Measurements from ENCODE around the gene ZKSCAN5. TPM values are rescaled to one million over a fixed set of nuclear protein-coding genes. Genes with fewer than 3 reads are reported as not detected.

The ZKSCAN5 gene
- total RNA-seq, 2 donors from 2014 or later: 5.1 to 10.2 TPM

DNA sequence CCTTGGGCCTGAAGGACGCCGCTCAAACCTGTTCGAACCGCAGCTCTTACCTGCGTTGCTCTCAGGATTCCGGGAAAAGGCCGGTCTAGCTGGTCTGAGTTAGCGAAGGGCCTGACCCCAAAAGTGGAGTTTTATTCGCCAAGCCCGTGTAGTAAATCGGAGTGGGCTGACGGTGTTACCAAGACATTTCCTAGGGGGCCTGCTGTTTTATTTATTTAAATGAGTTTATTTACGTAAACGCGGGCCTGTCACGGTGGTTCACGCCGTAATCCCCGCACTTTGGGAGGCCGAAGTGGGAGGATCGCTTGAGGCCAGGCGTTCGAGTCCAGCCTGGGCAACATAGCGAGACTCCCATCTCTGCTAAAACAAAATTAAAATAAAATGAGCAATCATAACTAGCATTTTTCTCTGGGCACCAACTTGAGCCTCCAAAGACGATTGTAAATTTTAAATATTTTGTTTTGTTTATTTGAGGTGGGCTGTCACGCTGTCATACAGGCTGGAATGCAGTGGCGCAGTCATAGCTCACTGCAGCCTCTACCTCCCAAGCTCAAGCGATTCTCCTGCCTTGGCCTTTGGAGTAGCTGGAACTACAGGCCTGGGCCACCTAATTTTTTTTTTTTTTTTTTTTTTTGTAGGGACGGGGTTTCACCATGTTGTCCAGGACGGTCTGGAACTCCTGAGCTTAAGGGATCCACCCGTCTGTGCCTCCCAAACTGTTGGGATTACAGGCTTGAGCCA is 54.9 kb downstream of the ZKSCAN5 start:
- H3K4me1 ChIP-seq (ENCODE audit: control insufficient read depth in 1 of 2, low read depth in 2 of 2): peaks cover 11 to 34% of the 10 kb centered on the region in 2 donors
- peak overlapping the region; percentile 87 for H3K4me3 ChIP-seq
- H3K9me3 ChIP-seq: no peaks in the 10 kb centered on the region
- peak overlapping the region; percentile 95 to 99 for H3K27ac ChIP-seq
- no peak for DNase-seq (ENCODE audit: low spot score)
- H3K36me3 ChIP-seq: peaks cover 37% of the 10 kb centered on the region
- TF ChIP-seq, protein P1, sequence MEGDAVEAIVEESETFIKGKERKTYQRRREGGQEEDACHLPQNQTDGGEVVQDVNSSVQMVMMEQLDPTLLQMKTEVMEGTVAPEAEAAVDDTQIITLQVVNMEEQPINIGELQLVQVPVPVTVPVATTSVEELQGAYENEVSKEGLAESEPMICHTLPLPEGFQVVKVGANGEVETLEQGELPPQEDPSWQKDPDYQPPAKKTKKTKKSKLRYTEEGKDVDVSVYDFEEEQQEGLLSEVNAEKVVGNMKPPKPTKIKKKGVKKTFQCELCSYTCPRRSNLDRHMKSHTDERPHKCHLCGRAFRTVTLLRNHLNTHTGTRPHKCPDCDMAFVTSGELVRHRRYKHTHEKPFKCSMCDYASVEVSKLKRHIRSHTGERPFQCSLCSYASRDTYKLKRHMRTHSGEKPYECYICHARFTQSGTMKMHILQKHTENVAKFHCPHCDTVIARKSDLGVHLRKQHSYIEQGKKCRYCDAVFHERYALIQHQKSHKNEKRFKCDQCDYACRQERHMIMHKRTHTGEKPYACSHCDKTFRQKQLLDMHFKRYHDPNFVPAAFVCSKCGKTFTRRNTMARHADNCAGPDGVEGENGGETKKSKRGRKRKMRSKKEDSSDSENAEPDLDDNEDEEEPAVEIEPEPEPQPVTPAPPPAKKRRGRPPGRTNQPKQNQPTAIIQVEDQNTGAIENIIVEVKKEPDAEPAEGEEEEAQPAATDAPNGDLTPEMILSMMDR (IDR thresholded peaks at IDR 0.05): no peak
- H3K27me3 ChIP-seq (replicated peaks; ENCODE audit: insufficient read depth): no peaks in the 10 kb centered on the region
- ATAC-seq (ENCODE audit: insufficient number of reproducible peaks, low FRiP score, low read depth): no peak

DNA sequence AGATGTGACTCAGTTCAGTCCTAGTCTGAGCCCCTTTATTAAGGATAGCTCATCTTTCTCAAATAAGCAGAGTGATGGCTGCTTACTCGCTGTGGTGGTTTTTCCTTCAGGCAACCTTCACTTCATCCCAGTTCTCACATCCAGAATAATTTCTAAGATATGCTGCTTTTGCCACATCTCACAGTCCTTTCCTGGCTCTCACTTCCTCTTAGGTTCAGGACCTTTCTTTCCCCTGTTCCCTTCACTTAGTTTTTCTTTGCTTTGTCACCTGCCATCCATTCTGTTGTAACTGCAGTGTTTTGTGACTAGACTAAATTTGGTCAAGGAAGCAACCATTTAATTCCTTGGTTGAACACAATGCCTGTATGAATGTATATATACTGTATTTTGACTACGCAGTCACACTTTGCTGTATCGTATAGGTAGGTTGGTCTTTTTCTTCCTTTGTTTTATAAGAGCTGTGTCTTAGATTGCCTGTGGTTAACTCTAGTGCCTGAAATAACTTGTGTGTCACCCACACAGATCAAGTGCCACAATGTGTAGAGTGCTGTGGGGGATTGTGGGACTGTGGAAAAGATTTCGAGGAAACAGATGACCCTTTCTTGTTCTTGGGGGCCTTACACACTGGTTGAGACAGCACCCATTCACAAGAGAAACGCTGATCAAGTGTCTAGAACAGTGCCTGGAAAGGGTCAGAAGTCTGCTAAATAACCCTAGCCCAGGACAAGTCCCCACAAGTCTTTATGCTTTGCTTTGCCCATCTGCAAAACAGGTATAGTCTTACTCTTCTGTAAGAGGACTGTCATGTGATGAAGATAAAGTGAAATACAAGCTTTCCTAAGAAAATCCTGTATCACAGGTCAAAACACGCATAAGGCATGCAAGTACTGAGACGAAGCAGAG is 56.6 kb downstream of the ZKSCAN5 start:
- no peak for DNase-seq (ENCODE audit: low spot score)
- no peaks in the 10 kb centered on the region for H3K27me3 ChIP-seq (replicated peaks; ENCODE audit: insufficient read depth)
- H3K36me3 ChIP-seq: peaks cover 41% of the 10 kb centered on the region
- TF ChIP-seq, protein P1 (IDR thresholded peaks at IDR 0.05): no peak
- H3K4me1 ChIP-seq (ENCODE audit: control insufficient read depth in 1 of 2, low read depth in 2 of 2): peaks cover 11 to 34% of the 10 kb centered on the region in 2 donors
- ATAC-seq (ENCODE audit: insufficient number of reproducible peaks, low FRiP score, low read depth): no peak
- no peaks in the 10 kb centered on the region for H3K9me3 ChIP-seq
- no peak overlapping the region for H3K4me3 ChIP-seq
- H3K27ac ChIP-seq: no peak overlapping the region

DNA sequence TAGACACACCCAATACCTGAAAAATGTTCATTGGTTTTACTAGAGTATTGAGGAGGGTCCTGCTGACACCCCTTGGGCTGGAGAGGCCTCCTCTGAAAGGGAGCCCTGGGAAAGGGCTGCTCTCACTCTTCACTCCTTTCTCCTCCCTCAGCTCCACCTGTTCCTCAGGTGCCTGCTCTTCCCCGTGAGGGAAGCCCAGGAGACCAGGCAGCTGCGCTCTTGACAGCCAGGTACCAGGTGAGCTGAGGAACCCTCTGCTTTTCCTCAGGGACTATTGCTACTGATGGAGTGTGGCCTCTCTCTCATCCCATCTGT is 57.2 kb downstream of the ZKSCAN5 start:
- H3K9me3 ChIP-seq: no peaks in the 10 kb centered on the region
- H3K4me3 ChIP-seq: no peak overlapping the region
- ATAC-seq (ENCODE audit: insufficient number of reproducible peaks, low FRiP score, low read depth): no peak
- peaks cover 11 to 31% of the 10 kb centered on the region in 2 donors for H3K4me1 ChIP-seq (ENCODE audit: control insufficient read depth in 1 of 2, low read depth in 2 of 2)
- H3K27me3 ChIP-seq (replicated peaks; ENCODE audit: insufficient read depth): no peaks in the 10 kb centered on the region
- TF ChIP-seq, protein P1 (IDR thresholded peaks at IDR 0.05): no peak
- no peak overlapping the region for H3K27ac ChIP-seq
- DNase-seq (ENCODE audit: low spot score): no peak
- H3K36me3 ChIP-seq: peaks cover 46% of the 10 kb centered on the region

DNA sequence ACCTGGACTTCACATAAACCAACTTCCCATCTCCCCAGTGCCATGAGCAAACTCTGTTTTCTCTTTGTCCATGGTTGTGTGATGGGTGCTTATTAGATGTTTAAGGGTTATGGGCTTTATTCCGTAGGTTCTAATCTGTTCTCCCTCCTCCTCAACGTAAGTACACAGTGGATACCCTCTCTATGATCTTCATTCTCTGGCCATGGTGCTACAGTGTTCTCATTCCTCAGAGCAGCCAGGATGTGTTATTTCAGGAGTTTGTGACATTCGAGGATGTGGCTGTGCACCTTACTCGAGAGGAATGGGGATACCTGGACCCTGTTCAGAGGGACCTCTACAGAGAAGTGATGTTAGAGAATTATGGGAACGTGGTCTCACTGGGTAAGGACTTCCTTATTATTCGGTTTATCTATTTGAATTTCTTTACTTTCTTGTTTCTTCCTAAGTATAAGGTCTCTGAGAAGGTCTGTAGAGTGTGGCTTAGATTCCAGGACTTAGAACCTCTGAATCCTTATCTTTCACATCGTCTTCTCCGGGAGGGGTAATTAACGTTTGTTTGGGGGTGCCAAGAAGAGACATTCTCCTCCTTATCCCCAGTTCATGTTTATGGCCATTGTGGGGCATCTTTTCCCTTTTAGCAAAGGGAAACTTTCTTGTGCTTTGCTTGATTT is 57.8 kb downstream of the ZKSCAN5 start:
- Histone ChIP-seq H3K27ac (no peak overlapping the region), H3K4me1 (ENCODE audit: control insufficient read depth in 1 of 2, low read depth in 2 of 2) (peaks cover 11 to 26% of the 10 kb centered on the region in 2 donors), H3K9me3 (no peaks in the 10 kb centered on the region), H3K4me3 (no peak overlapping the region), H3K36me3 (peaks cover 46% of the 10 kb centered on the region), H3K27me3 (replicated peaks; ENCODE audit: insufficient read depth) (no peaks in the 10 kb centered on the region)
- TF ChIP-seq, protein P1 (IDR thresholded peaks at IDR 0.05): no peak
- no peak for DNase-seq (ENCODE audit: low spot score)
- ATAC-seq (ENCODE audit: insufficient number of reproducible peaks, low FRiP score, low read depth): no peak

DNA sequence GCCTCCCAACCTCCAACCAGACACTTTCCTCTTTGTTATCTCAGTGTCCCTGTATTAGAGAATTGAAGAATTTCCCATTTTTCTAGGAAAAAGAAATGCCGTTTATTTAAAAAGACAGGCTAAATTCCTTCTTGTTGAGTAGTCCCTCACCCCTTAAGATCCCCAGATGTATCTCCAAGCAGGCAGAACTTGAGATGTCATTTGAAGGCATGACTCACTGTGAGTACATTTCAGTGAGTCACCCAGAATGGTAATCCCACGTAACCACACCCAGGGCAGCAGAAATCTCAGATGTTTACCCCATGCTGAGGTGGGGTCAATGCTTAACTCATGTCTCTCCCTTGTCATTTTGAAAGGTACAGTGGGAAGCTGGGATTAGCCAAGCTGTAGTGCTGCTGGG is 58.4 kb downstream of the ZKSCAN5 start:
- Histone ChIP-seq H3K36me3 (peaks cover 49% of the 10 kb centered on the region), H3K9me3 (no peaks in the 10 kb centered on the region), H3K27me3 (replicated peaks; ENCODE audit: insufficient read depth) (no peaks in the 10 kb centered on the region), H3K4me1 (ENCODE audit: control insufficient read depth in 1 of 2, low read depth in 2 of 2) (peaks cover 11 to 22% of the 10 kb centered on the region in 2 donors), H3K4me3 (no peak overlapping the region), H3K27ac (no peak overlapping the region)
- no peak for DNase-seq (ENCODE audit: low spot score)
- TF ChIP-seq, protein P1 (IDR thresholded peaks at IDR 0.05): no peak
- ATAC-seq (ENCODE audit: insufficient number of reproducible peaks, low FRiP score, low read depth): no peak

All from thoracic aorta (tissue), 2 donors.